ENCODE results near the gene RAP1GAP.

Gene RAP1GAP

GRCh38 chr1:21669258-21670058 lies at the start of gene RAP1GAP:
RAP1GAP (minus strand) TSS chr1:21669357; CDS start chr1:21620032, 49,325 bp downstream.
- no peak for DNase-seq (ENCODE audit: extremely low read depth, low read depth)
- TF ChIP-seq CTCF (IDR thresholded peaks at IDR 0.05; ENCODE audit: low read depth, low read length): no peak

GRCh38 chr1:21716169-21716568 lies 47.0 kb upstream of the RAP1GAP start:
- no peak for DNase-seq (ENCODE audit: extremely low read depth, low read depth)

GRCh38 chr1:21707891-21708290 lies 38.7 kb upstream of the RAP1GAP start:
- no peak for TF ChIP-seq CTCF (IDR thresholded peaks at IDR 0.05; ENCODE audit: low read depth, low read length)
- DNase-seq (ENCODE audit: extremely low read depth, low read depth): no peak

More at GRCh38 chr1:21716169-21716568, 47.0 kb upstream of the RAP1GAP start:
- no peak for TF ChIP-seq CTCF (IDR thresholded peaks at IDR 0.05; ENCODE audit: low read depth, low read length)

- no peak for DNase-seq (ENCODE audit: extremely low read depth, low read depth)
- no peak for TF ChIP-seq CTCF (IDR thresholded peaks at IDR 0.05; ENCODE audit: low read depth, low read length)
Measured at GRCh38 chr1:21707086-21707840, 38.1 kb upstream of the RAP1GAP start.

- TF ChIP-seq CTCF (IDR thresholded peaks at IDR 0.05; ENCODE audit: low read depth, low read length): no peak
- no peak for DNase-seq (ENCODE audit: extremely low read depth, low read depth)
Measured at GRCh38 chr1:21706151-21706835, 37.1 kb upstream of the RAP1GAP start.

GRCh38 chr1:21705303-21705980 lies 36.3 kb upstream of the RAP1GAP start:
- no peak for DNase-seq (ENCODE audit: extremely low read depth, low read depth)
- TF ChIP-seq CTCF (IDR thresholded peaks at IDR 0.05; ENCODE audit: low read depth, low read length): no peak

Data from AG09319 (cell line).